Measurements from ENCODE around the gene POU5F1. TPM values are rescaled to one million over a fixed set of nuclear protein-coding genes. Genes with fewer than 3 reads are reported as not detected.

POU5F1 gene
- total and polyA plus RNA-seq, 9 of the 15 experiments (the other 6 are each of a cell fraction or from before 2014, with no cell fraction given), result 0.06 to 2.0 (median 0.10) TPM; not detected in 6

- Histone ChIP-seq H3K9me1 (ENCODE audit: control insufficient read depth, insufficient read depth, low read length) (no peaks in the 10 kb centered on the region), H2AFZ (ENCODE audit: low read depth, low read length) (no peak overlapping the region), H3K9me3 (replicated peaks; ENCODE audit: control insufficient read depth, insufficient read depth, low read depth, low read length) (no peaks in the 10 kb centered on the region), H3K27ac (ENCODE audit: extremely low read depth, low read depth, low read length) (no peak overlapping the region), H3K36me3 (ENCODE audit: control insufficient read depth, insufficient read depth, low read length) (no peaks in the 10 kb centered on the region), H3K27me3 (ENCODE audit: control insufficient read depth in 2 of 2, insufficient read depth in 2 of 2, low read length in 2 of 2) (no peaks in the 10 kb centered on the region), H3K4me3 (no peak overlapping the region), H3K4me1 (replicated peaks in 1 of 2; ENCODE audit: control insufficient read depth in 2 of 2, insufficient read depth in 2 of 2, low read length in 2 of 2) (no peaks in the 10 kb centered on the region; a peak in 1 of 5 replicates), H4K20me1 (replicated peaks; ENCODE audit: control insufficient read depth, insufficient read depth, low read length) (no peaks in the 10 kb centered on the region), H3K4me2 (ENCODE audit: insufficient read depth, low read length) (no peak overlapping the region), H3K9ac (ENCODE audit: insufficient read depth in 1 of 2, low read depth in 2 of 2, low read length in 2 of 2) (no peak overlapping the region), H3K79me2 (ENCODE audit: control insufficient read depth, insufficient read depth, low read length) (no peaks in the 10 kb centered on the region)
- WGBS (ENCODE audit: insufficient coverage, low coverage, missing lambda C conversion rate), result 51% methylated on average over 4 of the region's 5 CpGs
- ATAC-seq (no peak), FAIRE-seq (no peak), DNase-seq (ENCODE audit: extremely low read depth in 1 of 4, low spot score in 3 of 4) (no peak)
- in situ Hi-C loops (cut with MboI), result no loop called here
- intact Hi-C loops (cut with micrococcal nuclease), result no loop called here
- POLR2A ChIA-PET, result no interaction called here
- CTCF ChIA-PET (ENCODE audit: low intra/inter-chr PET ratio), result no interaction called here
- BruUV-seq (replicated peaks), result no TSS peak
- TF ChIP-seq RFX1 (IDR thresholded peaks at IDR 0.05), result no peak
- TF ChIP-seq BCLAF1 (IDR thresholded peaks at IDR 0.05; ENCODE audit: borderline replicate concordance in 1 of 2, control insufficient read depth in 1 of 2, low read depth in 2 of 2, low read length in 1 of 2), result no peak
- no peak for TF ChIP-seq ZNF318 (IDR thresholded peaks at IDR 0.05; ENCODE audit: borderline replicate concordance in 1 of 2, low read depth in 1 of 2)
- no peak for TF ChIP-seq LCOR (CRISPR knock-in tag; IDR thresholded peaks at IDR 0.05)
- TF ChIP-seq TEAD1 (CRISPR knock-in tag; IDR thresholded peaks at IDR 0.05), result no peak
- TF ChIP-seq PHF21A (IDR thresholded peaks at IDR 0.05; ENCODE audit: borderline replicate concordance, low read depth), result no peak
- no peak for TF ChIP-seq STAG1 (CRISPR knock-in tag; IDR thresholded peaks at IDR 0.05; ENCODE audit: borderline replicate concordance)
- no peak for TF ChIP-seq ZBTB34 (CRISPR knock-in tag; IDR thresholded peaks at IDR 0.05)
- TF ChIP-seq ZNF24 (IDR thresholded peaks at IDR 0.05), result no peak
Measured at GRCh38 chr6:31187780-31188194, 17.3 kb upstream of the POU5F1 start.
